ENCODE data around the gene TBC1D20. TPM values are rescaled to one million over a fixed set of nuclear protein-coding genes. Genes with fewer than 3 reads are reported as not detected.

TBC1D20 gene
- total and polyA plus RNA-seq, 2 of the 4 experiments (the other 2 are of a cell fraction) = 39.1 to 42.8 TPM

- Histone ChIP-seq H3K9ac (ENCODE audit: low read depth, low read length) (no peak overlapping the region), H2BK5ac (ENCODE audit: low read depth, low read length, poor library complexity, severe bottlenecking) (no peak overlapping the region), H3K4me3 (ENCODE audit: insufficient read depth, low read depth, low read length) (no peak overlapping the region), H3K27ac (ENCODE audit: insufficient read depth, low read length) (no peak overlapping the region), H2AK9ac (replicated peaks; ENCODE audit: low read depth, low read length, poor library complexity) (no peak overlapping the region), H3K9me1 (ENCODE audit: insufficient read depth, low read length) (peaks cover 3% of the 10 kb centered on the region), H3K36me3 (ENCODE audit: control insufficient read depth, insufficient read depth, low read length) (peaks cover 40% of the 10 kb centered on the region), H2BK120ac (ENCODE audit: low read depth, low read length) (no peak overlapping the region), H4K5ac (ENCODE audit: low read depth, low read length) (no peak overlapping the region), H3K56ac (ENCODE audit: extremely low read depth, insufficient read depth, low read length) (no peak overlapping the region), H2AFZ (replicated peaks; ENCODE audit: low read length, poor library complexity) (no peak overlapping the region), H4K20me1 (ENCODE audit: insufficient read depth, low read length) (peaks cover 15% of the 10 kb centered on the region), H3K23ac (ENCODE audit: low read depth, low read length) (no peak overlapping the region; the same call in 1 of the 2 replicates), H2AK5ac (ENCODE audit: low read depth, low read length) (no peak overlapping the region), H3K4ac (ENCODE audit: low read depth, low read length) (no peak overlapping the region), H3K4me1 (ENCODE audit: control insufficient read depth, insufficient read depth, low read length) (peaks cover 3% of the 10 kb centered on the region; the same call in 1 of the 2 replicates), H4K91ac (ENCODE audit: insufficient read depth, low read depth, low read length) (no peak overlapping the region), H3K9me3 (ENCODE audit: control insufficient read depth, insufficient read depth, low read length) (no peaks in the 10 kb centered on the region), H4K8ac (ENCODE audit: low read depth in 2 of 2, low read length in 2 of 2) (no peak overlapping the region), H2BK15ac (ENCODE audit: low read depth, low read length) (no peak overlapping the region), H3K4me2 (ENCODE audit: low read depth, low read length) (no peak overlapping the region), H3K27me3 (ENCODE audit: control insufficient read depth, insufficient read depth, low read length) (no peaks in the 10 kb centered on the region), H2BK20ac (ENCODE audit: low read depth, low read length) (no peak overlapping the region), H3K14ac (replicated peaks; ENCODE audit: low read depth, low read length) (no peak overlapping the region), H3K79me1 (ENCODE audit: low read depth in 1 of 2, low read length in 2 of 2) (peaks cover 5 to 40% of the 10 kb centered on the region in 2 experiments), H3K18ac (ENCODE audit: low read depth, low read length) (no peak overlapping the region)
- dilution Hi-C loops (cut with HindIII; ENCODE audit: low sequenced_read_pairs, unreplicated experiment) (no loop called here), intact Hi-C loops (cut with micrococcal nuclease) (no loop called here), in situ Hi-C loops (cut with MboI; ENCODE audit: low sequenced_read_pairs) (no loop called here)
- CTCF ChIA-PET = no interaction called here
- POLR2A ChIA-PET (ENCODE audit: unreplicated experiment) = no interaction called here
- ATAC-seq (ENCODE audit: low read depth) = no peak
- 100% methylated on average over 5 of the region's 13 CpGs; no CpG with 5 or more reads in 1 of the 2 experiments for WGBS, 2 experiments (ENCODE audit: extremely low coverage in 2 of 2, insufficient read length in 1 of 2)
- no TSS peak for BruUV-seq (replicated peaks)
- DNase-seq = no peak
- no peak for TF ChIP-seq CEBPB (IDR thresholded peaks at IDR 0.05; ENCODE audit: low read depth, low read length)
- TF ChIP-seq, protein P1, sequence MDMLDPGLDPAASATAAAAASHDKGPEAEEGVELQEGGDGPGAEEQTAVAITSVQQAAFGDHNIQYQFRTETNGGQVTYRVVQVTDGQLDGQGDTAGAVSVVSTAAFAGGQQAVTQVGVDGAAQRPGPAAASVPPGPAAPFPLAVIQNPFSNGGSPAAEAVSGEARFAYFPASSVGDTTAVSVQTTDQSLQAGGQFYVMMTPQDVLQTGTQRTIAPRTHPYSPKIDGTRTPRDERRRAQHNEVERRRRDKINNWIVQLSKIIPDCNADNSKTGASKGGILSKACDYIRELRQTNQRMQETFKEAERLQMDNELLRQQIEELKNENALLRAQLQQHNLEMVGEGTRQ (IDR thresholded peaks at IDR 0.05; ENCODE audit: low read depth, low read length) = no peak
- no peak for TF ChIP-seq CHD1 (IDR thresholded peaks at IDR 0.05; ENCODE audit: low read depth, low read length)
- TF ChIP-seq NFE2L2 (IDR thresholded peaks at IDR 0.05; ENCODE audit: low read depth, low read length) = no peak
- no peak for TF ChIP-seq MAFK (IDR thresholded peaks at IDR 0.05; ENCODE audit: low read depth, low read length)
- TF ChIP-seq, protein P2, sequence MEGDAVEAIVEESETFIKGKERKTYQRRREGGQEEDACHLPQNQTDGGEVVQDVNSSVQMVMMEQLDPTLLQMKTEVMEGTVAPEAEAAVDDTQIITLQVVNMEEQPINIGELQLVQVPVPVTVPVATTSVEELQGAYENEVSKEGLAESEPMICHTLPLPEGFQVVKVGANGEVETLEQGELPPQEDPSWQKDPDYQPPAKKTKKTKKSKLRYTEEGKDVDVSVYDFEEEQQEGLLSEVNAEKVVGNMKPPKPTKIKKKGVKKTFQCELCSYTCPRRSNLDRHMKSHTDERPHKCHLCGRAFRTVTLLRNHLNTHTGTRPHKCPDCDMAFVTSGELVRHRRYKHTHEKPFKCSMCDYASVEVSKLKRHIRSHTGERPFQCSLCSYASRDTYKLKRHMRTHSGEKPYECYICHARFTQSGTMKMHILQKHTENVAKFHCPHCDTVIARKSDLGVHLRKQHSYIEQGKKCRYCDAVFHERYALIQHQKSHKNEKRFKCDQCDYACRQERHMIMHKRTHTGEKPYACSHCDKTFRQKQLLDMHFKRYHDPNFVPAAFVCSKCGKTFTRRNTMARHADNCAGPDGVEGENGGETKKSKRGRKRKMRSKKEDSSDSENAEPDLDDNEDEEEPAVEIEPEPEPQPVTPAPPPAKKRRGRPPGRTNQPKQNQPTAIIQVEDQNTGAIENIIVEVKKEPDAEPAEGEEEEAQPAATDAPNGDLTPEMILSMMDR (conservative IDR thresholded peaks at IDR 0.05; ENCODE audit: low read depth, low read length) = no peak
- TF ChIP-seq, protein P3, sequence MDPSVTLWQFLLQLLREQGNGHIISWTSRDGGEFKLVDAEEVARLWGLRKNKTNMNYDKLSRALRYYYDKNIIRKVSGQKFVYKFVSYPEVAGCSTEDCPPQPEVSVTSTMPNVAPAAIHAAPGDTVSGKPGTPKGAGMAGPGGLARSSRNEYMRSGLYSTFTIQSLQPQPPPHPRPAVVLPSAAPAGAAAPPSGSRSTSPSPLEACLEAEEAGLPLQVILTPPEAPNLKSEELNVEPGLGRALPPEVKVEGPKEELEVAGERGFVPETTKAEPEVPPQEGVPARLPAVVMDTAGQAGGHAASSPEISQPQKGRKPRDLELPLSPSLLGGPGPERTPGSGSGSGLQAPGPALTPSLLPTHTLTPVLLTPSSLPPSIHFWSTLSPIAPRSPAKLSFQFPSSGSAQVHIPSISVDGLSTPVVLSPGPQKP (IDR thresholded peaks at IDR 0.05; ENCODE audit: borderline replicate concordance, low read depth, low read length) = no peak
- no peak for TF ChIP-seq RCOR1 (IDR thresholded peaks at IDR 0.05; ENCODE audit: insufficient replicate concordance, low read length)
- no peak for TF ChIP-seq SMC3 (IDR thresholded peaks at IDR 0.05; ENCODE audit: low read depth, low read length)
- no peak for TF ChIP-seq RAD21 (IDR thresholded peaks at IDR 0.05; ENCODE audit: low read length)
- no peak for TF ChIP-seq MXI1 (IDR thresholded peaks at IDR 0.05; ENCODE audit: borderline replicate concordance, low read depth, low read length)
- no peak for TF ChIP-seq POLR2A (IDR thresholded peaks at IDR 0.05; ENCODE audit: low read depth, low read length)
- TF ChIP-seq MAZ (IDR thresholded peaks at IDR 0.05; ENCODE audit: borderline replicate concordance, low read depth, low read length) = no peak
- no peak for TF ChIP-seq FOS (IDR thresholded peaks at IDR 0.05; ENCODE audit: low read depth, low read length)
- no peak for TF ChIP-seq BHLHE40 (IDR thresholded peaks at IDR 0.05; ENCODE audit: low read depth, low read length)
Measured at GRCh38 chr20:416950-417800, 45.2 kb downstream of the TBC1D20 start.

All from IMR-90 (cell line).